SK-N-MC (cell line): Measurements from ENCODE around the gene GEMIN7.

Source experiments
- DNase-seq: peaks from one replicate; pipeline ENCODE4 v3.0.0-alpha.2; 2011; ENCODE audit warnings: low read depth, low spot score
- H3K27ac ChIP-seq: fragments of 200-600 bp; sonication (generic); 2 replicates; pipeline ENCODE4 v1.5.1; 2016; ENCODE audit warnings: mixed run types
- H3K36me3 ChIP-seq: fragments of 200-600 bp; sonication (generic); 2 replicates; pipeline ENCODE4 v1.6.1; 2017; ENCODE audit warnings: antibody characterized with exemption, low read length, mixed read lengths; ENCODE audit not compliant: insufficient read depth
- H3K4me3 ChIP-seq: fragments of 200-600 bp; sonication (generic); 2 replicates; pipeline ENCODE4 v1.5.1; 2016
- H3K9ac ChIP-seq: fragments of 200-600 bp; sonication (generic); 2 replicates; pipeline ENCODE4 v1.8.0; 2017; ENCODE audit warnings: mixed run types, mixed read lengths; ENCODE audit not compliant: insufficient read length
- H3K9me3 ChIP-seq: fragments of 200-600 bp; sonication (generic); 2 replicates; pipeline ENCODE4 v1.6.1; 2017; ENCODE audit warnings: low read depth, mild to moderate bottlenecking, antibody characterized with exemption, low read length, moderate library complexity, mixed read lengths
- EZH2 ChIP-seq: fragments of 200-600 bp; sonication (generic); IDR thresholded peaks from one replicate; pipeline ENCODE4 v1.6.1; 2017; ENCODE audit warnings: antibody characterized with exemption
- FOXP2 ChIP-seq: optimal IDR thresholded peaks from 2 replicates; pipeline ENCODE3; 2011; ENCODE audit warnings: mild to moderate bottlenecking, moderate library complexity; ENCODE audit not compliant: insufficient read depth; ENCODE audit errors: extremely low read length, control extremely low read depth
- POLR2AphosphoS5 ChIP-seq: IDR thresholded peaks from 2 replicates; pipeline ENCODE4 v1.6.1; 2012; ENCODE audit warnings: mild to moderate bottlenecking, low read depth, low read length, borderline replicate concordance

GEMIN7 gene

GRCh38 chr19:45041125-45041524, 37.9 kb upstream of the GEMIN7 start:
- no peak overlapping the region for H3K4me3 ChIP-seq
- TF ChIP-seq POLR2AphosphoS5 = no peak
- TF ChIP-seq FOXP2 = no peak
- no peak for TF ChIP-seq EZH2
- H3K9me3 ChIP-seq = no peaks in the 10 kb centered on the region
- no peak overlapping the region for H3K27ac ChIP-seq
- no peak overlapping the region for H3K9ac ChIP-seq
- no peak for DNase-seq
- H3K36me3 ChIP-seq = peaks cover 62% of the 10 kb centered on the region

DNA sequence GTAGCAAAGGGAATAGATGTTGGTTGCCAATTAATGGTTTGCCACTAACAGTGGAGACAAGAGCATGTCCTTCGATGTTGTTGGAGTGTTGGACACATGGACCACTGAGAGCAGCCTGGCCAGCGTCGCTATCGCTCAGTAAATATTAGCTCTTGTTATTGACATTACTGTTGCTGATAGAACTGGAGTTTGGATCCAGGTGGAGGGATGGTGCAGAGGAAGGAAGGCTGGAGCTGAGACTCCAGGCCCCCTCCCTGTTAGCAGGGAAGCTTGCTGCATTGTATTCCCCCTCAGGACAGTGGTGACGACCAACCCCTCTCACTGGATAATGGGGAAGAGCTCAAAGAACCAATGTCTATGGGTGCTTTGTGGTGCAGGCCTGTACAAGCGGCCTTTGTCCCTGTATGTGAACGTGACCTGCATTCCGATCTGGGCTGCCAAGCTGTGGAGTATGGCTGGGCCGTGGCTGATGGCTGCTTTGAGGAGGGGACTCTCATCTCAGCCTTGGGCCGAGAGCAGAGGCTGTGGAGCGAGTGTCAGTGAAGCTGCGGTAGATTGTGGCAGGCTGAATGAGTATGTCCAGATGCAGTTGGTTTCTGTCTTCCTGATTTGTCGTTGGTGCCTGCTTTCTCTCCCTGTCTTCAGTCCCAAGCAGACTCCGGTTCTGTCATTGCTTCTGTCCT, 33.2 kb upstream of the GEMIN7 start:
- no peak for DNase-seq
- H3K9me3 ChIP-seq = no peaks in the 10 kb centered on the region
- no peak for TF ChIP-seq FOXP2
- no peak overlapping the region for H3K9ac ChIP-seq
- H3K4me3 ChIP-seq = no peak overlapping the region
- H3K36me3 ChIP-seq = peaks cover 60% of the 10 kb centered on the region
- no peak overlapping the region for H3K27ac ChIP-seq

DNA sequence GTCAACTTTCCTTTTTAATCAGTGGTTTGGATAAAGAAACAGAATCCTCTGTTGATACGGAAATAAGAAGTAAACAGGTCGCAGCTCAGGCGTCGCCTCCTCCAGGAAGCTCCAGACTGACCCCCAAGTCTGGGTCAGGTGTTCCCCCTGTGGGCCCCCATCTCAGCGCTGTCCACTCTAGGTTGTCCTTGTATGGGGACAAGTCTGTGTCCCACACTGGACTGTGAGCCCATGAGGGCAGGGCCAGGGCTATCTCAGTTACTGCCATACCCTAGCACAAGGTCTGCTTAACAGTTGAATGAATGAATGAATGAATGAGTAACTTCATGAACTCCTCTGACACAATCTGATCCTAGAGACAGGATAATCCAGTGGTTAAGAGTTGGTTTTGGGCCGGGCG, 32.7 kb upstream of the GEMIN7 start:
- no peak for TF ChIP-seq EZH2
- no peak for TF ChIP-seq FOXP2
- TF ChIP-seq POLR2AphosphoS5 = no peak
- no peak overlapping the region for H3K27ac ChIP-seq
- no peaks in the 10 kb centered on the region for H3K9me3 ChIP-seq
- H3K36me3 ChIP-seq = peaks cover 55% of the 10 kb centered on the region
- H3K4me3 ChIP-seq = no peak overlapping the region
- no peak overlapping the region for H3K9ac ChIP-seq
- DNase-seq = no peak

- Histone ChIP-seq H3K4me3 (no peak overlapping the region), H3K27ac (no peak overlapping the region), H3K9ac (no peak overlapping the region), H3K9me3 (no peaks in the 10 kb centered on the region), H3K36me3 (peaks cover 51% of the 10 kb centered on the region)
- TF ChIP-seq EZH2 (no peak), POLR2AphosphoS5 (no peak), FOXP2 (no peak)
- DNase-seq = no peak
These were observed 31.8 kb upstream of the GEMIN7 start for GRCh38 chr19:45047188-45047797.

DNA sequence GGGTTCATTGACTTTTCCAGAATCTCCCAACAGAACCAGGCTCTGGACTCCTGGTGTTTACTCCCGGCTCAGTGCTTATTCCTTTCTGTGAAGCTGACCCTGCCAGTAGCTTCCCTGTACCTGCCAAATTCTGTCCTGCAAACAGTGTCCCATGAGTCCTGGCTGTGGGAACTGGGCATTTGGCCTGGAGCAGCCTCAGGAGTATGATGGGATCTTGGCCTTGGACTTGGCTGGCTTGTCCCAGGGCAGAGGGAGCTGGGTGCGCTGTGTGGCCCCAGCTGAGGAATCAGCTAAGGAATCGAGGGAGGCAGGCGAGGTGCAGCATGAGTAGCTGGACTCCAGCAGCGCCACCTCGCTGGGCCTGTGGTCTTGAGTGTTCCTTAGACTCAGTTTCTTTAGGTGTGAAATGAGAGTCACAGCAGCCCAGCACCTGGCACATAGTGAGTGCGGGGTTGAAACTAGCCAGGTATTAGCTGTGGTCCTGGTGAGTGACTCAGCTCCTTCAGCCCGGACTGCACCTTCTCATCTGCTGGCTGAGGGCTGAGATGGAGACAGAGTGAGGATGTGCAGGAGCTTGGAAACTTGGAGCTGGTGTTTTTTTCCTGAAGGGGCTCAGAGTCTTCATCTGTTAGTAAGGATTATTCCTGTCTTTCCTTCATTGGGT, 29.9 kb upstream of the GEMIN7 start:
- no peak overlapping the region for H3K4me3 ChIP-seq
- no peaks in the 10 kb centered on the region for H3K9me3 ChIP-seq
- H3K36me3 ChIP-seq = peaks cover 46% of the 10 kb centered on the region
- DNase-seq = no peak
- H3K9ac ChIP-seq = no peak overlapping the region
- H3K27ac ChIP-seq = no peak overlapping the region
- TF ChIP-seq EZH2 = no peak
- TF ChIP-seq FOXP2 = no peak
- TF ChIP-seq POLR2AphosphoS5 = no peak

GRCh38 chr19:45050036-45050435, 29.0 kb upstream of the GEMIN7 start:
- TF ChIP-seq POLR2AphosphoS5 (no peak), EZH2 (no peak), FOXP2 (no peak)
- no peak for DNase-seq
- Histone ChIP-seq H3K36me3 (peaks cover 45% of the 10 kb centered on the region), H3K9ac (no peak overlapping the region), H3K27ac (no peak overlapping the region), H3K4me3 (no peak overlapping the region), H3K9me3 (no peaks in the 10 kb centered on the region)

- no peak overlapping the region for H3K27ac ChIP-seq
- no peaks in the 10 kb centered on the region for H3K9me3 ChIP-seq
- peaks cover 39% of the 10 kb centered on the region; the same call in 1 of the 2 replicates for H3K36me3 ChIP-seq
- TF ChIP-seq FOXP2 = no peak
- no peak for TF ChIP-seq POLR2AphosphoS5
- TF ChIP-seq EZH2 = no peak
- no peak for DNase-seq
- H3K9ac ChIP-seq = no peak overlapping the region
- no peak overlapping the region for H3K4me3 ChIP-seq
These were observed 27.0 kb upstream of the GEMIN7 start for GRCh38 chr19:45051929-45052579.

DNA sequence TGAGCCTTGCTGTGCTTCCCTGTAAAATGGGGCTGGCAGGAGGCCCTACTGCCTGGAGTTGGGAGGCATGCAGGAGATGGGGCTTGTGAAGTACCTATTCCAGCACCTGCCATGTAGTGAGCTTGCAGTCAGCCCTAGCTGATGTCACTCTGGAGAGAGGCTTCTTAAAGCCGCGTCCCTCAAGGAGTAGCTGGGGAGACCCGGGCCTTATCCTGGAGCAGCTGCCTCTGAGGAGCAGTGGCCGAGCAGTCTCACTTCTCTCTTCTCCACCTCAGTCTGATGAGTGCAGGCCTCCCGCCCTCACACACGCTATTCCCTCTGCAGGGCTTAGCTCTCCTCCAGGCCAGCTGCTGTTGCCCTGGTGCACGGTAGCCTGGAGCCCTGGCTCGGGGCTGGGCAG, 22.2 kb upstream of the GEMIN7 start:
- Histone ChIP-seq H3K9me3 (no peaks in the 10 kb centered on the region), H3K36me3 (peaks cover 76% of the 10 kb centered on the region), H3K4me3 (no peak overlapping the region), H3K27ac (no peak overlapping the region), H3K9ac (no peak overlapping the region)
- no peak for DNase-seq
- no peak for TF ChIP-seq EZH2
- TF ChIP-seq FOXP2 = no peak
- no peak for TF ChIP-seq POLR2AphosphoS5
